NT2/D1 (cell line): ENCODE measurements around the gene MAGI1.

ENCODE experiments used
- YY1 ChIP-seq: IDR thresholded peaks from 2 replicates; pipeline ENCODE4 v1.6.1; 2011; ENCODE audit not compliant: insufficient read length, insufficient read depth
- ZNF274 ChIP-seq: IDR thresholded peaks from 2 replicates; pipeline ENCODE4 v1.6.1; 2011; ENCODE audit warnings: mild to moderate bottlenecking, low read depth, low read length

GRCh38 chr3:65869798-65870197 is 168.9 kb downstream of the MAGI1 start:
- no peak for TF ChIP-seq ZNF274
- TF ChIP-seq YY1, result no peak
